Fibroblast of skin of right biceps (primary cell): Measurements from ENCODE around the gene DHDH.
A peak's percentile ranks its signal among the peaks of the same experiment; 100 is the strongest.

Experiments
- DNase-seq: peaks from one replicate; pipeline ENCODE4 v3.0.0-alpha.2; 2013

The DHDH gene

DNA sequence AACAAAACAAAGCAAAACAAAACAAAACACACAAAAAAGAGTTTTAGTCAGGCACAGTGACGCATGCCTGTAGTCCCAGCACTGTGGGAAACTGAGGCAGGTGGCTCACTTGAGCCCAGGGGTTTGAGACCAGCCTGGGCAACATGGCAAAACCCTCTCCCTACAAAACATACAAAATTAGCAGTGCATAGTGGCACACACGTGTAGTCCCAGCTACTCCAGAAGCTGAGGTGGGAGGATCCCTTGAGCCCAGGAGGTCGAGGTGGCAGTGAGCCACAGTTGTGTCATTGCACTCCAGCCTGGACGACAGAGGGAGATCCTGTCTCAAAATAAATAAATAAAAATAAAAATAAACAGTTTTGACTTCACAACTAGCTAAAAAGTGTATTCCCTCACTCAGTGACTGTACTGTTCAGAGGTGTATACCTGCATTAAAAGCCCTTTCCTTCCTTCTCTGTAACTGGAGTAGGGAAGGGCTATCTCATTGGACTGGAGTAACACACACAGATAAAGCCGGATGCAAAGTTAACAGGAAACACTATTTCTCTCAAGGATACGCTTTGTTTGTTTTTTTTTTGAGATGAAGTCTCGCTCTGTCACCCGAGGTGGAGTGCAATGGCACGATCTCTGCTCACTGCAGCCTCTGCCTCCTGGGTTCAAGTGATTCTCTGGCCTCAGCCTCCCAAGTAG, 17.5 kb downstream of the DHDH start:
- DNase-seq: no peak

DNA sequence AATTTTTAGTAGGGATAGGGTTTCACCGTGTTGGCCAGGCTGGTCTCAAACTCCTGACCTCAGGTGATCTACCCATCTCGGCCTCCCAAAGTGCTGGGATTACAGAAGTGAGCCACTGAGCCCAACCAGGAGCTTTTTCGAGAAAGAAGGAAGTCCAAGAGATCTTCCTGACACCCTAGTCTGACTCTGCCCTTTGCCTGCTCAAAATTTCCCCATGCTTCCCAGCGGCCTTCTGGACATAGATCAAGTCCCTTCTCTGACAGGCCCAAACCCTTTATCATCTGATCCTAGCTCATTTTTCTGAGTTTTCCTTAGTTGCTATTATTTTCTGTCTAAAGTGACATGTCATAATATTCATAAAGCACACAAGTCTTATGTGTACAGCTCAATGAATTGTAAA, 19.6 kb downstream of the DHDH start:
- DNase-seq: no peak

DNA sequence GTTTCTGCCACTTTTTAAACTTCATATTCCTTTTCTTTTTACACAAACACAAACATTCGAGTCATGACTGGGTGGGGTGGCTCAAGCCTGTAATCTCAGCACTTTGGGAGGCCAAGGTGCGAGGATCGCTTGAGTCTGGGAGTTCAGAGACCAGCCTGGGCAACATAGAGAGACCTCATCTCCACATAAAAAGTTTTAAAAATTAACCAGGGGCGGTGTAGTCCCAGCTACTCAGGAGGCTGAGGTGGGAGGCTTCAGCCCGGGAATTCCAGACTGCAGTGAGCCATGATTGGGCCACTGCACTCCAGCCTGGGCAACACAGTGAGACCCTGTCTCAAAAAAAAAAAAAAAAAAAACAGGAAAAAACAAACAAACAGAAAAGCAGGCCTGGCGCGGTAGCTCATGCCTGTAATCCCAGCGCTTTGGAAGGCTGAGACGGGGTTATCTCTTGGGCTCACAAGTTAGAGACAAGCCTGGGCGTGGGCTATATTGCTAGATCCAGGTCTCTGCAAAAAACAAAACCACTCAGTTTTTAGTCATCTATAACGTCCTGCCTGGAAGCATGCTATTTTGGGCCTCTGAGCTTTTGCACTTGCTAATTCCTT, 20.6 kb downstream of the DHDH start:
- no peak for DNase-seq

DNA sequence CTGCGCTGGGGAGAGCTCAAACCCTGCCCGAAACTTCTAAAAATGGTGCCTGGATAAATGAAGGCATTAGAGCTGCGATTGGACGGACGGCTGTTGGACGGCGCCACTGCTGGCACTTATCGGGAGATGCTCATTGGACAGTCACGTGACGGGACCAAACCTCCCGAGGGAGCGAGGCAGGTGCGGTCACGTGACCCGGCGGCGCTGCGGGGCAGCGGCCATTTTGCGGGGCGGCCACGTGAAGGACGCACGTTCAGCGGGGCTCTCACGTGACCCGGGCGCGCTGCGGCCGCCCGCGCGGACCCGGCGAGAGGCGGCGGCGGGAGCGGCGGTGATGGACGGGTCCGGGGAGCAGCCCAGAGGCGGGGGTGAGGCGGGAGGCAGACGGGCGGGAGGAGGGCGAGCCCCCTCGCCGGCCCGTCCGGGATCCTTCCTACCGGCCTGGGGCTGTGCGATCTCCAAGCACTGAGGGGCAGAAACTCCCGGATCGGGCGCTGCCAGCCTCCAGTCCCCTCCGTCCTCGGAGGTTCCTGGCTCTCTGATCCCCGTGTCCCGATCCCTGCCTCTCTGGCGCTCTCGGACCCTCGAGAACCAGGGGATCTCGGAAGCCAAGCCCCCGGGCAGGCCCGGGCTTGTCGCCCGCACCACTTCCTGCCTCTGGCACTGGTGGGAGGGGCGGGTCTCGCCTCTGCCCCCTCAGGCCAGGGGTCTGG, 21.3 kb downstream of the DHDH start, which contains the start of gene BAX:
TSS of gene BAX (plus strand) at position 281 of the 713 bp plus-strand sequence. CDS start at position 335, 54 bp downstream.
- DNase-seq: peak; percentile 97

DNA sequence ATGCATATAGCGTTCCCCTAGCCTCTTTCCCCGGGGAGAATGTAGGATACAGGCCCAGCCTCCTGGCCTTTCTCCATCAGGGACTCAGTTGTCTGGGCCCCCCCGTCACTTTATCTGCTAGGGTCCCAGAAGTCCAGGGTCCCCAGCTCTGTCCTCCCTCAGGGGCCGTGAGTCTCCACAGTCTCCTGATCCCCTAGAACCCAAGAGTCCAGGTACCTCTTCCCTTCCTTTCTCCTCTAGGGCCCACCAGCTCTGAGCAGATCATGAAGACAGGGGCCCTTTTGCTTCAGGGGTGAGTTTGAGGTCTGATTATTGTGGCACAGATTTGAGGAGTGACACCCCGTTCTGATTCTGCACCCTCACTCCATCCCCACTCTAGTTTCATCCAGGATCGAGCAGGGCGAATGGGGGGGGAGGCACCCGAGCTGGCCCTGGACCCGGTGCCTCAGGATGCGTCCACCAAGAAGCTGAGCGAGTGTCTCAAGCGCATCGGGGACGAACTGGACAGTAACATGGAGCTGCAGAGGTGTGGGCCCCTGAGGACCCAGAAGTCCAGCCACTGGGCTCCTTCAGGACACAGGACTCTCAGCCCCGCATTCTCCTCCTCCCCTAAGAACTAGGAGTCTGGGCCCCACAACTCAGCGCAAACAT, 21.9 kb downstream of the DHDH start:
- no peak for DNase-seq

DNA sequence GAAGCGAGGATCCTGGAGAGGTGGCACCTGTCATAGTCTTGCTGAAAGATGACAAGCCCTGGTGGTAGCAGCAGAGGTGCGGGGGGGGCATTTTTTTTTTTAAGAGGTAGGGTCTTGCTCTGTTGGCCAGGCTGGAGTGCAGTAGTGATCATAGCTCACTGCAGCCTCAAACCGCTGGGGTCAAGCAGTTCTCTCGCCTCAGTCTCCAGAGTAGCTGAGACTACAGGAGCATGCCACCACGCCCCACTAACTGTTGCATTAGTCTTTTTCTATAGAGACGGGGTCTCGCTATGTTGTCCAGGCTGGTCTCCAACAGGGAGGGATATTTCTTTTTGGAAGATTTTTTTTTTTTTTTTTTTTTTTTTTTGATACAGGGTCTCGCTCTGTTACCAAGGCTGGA, 24.5 kb downstream of the DHDH start:
- no peak for DNase-seq

DNA sequence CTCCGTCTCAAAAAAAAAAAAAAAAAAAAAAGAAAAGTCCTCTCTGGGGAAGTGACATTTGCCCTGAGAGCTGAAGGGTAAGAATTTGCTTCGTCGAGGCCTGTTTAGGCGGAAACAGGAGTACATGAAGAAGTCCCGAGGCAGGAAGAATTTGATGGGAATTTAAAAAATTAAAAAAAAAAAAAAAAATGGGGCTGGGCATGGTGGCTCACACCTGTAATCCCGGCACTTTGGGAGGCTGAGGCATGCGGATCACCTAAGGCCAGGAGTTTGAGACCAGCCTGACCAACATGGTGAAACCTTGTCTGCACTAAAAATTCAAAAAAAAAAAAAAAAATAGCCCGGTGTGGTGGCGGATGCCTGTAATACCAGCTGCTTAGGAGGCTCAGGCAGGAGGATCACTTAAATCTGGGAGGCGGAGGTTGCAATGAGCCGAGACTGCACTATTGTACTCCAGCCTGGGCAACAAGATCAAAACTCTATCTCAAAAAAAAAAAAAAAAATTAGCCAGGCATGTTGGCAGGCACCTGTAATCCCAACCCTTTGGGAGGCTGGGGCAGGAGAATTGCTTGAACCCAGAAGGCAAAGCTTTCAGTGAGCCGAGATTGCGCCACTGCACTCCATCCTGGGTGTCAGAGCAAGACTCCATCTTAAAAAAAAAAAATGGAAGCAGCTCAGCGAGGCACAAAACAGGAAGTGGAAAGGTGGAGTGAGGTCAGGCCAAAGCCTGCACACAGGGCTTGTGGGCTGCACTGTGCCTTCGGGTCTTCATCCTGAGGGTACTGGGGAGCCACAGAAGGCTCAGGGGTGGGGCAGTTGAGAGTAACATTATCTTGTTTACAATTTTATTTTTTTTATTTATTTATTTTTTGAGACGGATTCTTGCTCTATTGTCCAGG, 26.1 kb downstream of the DHDH start:
- DNase-seq: no peak

DNA sequence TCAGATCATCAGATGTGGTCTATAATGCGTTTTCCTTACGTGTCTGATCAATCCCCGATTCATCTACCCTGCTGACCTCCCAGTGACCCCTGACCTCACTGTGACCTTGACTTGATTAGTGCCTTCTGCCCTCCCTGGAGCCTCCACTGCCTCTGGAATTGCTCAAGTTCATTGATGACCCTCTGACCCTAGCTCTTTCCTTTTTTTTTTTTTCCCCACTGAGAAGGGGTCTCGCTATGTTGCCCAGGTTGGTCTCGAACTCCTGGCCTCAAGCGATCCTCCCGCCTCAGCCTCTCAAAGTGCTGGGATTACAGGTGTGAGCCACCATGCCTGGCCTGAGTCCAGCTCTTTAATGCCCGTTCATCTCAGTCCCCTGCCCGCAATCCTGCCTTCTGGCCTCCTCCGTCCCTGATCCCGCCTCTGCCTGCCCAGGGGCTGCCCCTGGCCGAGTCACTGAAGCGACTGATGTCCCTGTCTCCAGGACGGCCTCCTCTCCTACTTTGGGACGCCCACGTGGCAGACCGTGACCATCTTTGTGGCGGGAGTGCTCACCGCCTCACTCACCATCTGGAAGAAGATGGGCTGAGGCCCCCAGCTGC, 27.7 kb downstream of the DHDH start:
- DNase-seq: no peak

DNA sequence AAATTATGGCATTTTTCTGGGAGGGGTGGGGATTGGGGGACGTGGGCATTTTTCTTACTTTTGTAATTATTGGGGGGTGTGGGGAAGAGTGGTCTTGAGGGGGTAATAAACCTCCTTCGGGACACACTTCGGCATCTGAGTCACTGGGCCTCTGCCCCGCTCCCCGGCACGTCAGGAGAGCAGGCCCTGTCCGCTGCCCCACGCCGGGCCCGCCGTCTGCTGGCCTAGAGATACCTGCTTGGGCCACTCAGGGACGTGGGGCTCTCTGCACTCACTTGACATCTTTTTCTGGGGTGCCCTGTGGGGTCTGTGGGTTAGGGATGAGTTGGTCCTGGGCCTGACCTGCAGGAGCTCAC, 28.2 kb downstream of the DHDH start:
- DNase-seq: no peak

DNA sequence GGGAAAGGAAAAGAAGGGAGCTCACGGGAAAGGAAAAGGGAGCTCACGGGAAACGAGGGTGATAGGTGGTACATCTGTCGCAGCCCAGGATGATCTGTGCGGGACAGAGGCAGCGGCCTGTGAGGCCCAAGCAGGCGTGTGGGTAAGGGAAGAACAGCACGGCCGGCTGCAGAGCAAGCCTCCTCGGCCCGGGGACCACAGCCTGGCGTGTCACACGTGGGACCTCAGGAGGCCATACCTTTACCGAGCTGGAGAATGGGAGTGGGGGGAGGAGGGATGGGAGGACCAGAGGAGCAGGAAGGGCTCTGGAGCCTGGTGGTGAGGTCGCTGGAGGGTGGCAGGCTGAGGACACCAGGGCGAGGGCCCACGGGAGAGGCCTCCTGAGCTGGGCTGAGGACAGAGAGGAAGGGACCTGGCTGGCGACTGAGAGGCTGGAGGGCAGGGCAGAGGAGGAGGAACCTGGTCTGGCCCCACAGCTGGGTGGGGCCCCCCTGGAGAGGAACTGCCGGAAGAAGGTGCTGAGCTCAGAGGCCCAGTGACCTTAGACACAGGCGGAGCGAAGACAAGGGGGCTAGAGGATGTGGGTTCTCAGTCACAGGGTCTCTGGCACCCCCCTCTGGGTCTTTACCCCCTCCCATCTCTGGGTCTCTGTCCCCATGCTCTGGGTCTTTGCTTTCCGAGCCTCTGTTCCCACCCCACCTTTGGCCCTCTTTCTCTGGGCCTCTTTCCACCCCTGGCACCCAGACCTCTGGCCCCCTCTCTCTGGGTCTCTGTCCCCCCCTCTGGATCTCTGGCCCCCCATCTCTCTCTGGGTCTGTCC, 28.7 kb downstream of the DHDH start:
- peak; percentile 20 for DNase-seq

DNA sequence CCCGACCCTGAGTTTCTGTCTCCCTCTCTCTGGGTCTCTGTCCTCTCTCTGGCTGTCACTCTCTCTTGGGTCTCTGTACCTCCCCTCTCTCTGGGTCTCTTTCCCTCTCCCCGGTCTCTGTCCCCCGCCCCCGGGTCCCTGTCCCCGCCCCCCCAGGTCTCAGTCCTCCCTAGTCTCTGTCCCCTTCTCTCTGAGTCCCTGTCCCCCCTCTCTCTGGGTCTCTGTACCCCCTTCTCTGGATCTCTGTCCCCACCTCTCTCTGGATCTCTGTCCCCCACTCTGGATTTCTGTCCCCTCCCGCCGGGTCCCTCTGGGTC, 29.3 kb downstream of the DHDH start:
- no peak for DNase-seq

DNA sequence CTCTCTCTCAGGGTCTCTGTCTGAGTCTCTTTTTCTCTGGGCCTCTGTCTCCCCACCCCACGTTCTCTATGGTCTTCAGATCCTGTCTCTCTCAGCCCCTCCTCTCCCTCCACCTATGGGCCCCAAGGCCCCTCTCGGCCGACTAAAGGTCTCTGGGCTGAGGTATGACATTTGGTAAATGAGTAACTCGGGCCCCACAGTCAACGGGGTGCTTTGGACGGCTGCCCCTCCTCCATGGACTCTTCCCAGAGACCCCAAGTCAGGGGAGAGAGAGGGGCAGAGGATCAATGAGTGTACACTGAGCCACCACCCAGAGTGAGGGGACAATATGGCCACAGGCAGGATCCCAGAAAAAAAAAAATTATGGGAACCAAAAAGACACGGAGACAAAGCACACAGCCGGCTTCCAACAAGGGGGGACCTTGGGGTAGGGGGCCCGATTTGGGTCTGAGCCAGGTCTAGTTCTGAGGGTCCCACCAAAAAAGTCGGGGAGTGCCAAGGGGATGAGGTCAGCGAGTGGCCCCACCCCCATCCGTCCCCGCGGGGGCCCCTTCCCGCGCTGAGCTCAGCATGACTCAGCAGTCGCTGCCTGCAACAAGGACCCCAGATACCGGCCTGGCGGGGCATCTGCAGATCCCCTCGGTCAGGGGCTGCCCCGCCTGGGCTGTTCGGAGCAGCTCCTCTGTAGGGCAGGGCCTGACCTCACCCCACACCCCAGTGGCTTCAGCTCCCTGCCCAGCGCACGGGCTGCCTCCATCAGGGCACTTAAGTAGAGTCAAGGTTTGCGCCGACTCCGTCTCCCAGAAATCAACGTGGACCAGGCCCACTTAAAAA, 30.1 kb downstream of the DHDH start:
- peak; percentile 86 for DNase-seq

DNA sequence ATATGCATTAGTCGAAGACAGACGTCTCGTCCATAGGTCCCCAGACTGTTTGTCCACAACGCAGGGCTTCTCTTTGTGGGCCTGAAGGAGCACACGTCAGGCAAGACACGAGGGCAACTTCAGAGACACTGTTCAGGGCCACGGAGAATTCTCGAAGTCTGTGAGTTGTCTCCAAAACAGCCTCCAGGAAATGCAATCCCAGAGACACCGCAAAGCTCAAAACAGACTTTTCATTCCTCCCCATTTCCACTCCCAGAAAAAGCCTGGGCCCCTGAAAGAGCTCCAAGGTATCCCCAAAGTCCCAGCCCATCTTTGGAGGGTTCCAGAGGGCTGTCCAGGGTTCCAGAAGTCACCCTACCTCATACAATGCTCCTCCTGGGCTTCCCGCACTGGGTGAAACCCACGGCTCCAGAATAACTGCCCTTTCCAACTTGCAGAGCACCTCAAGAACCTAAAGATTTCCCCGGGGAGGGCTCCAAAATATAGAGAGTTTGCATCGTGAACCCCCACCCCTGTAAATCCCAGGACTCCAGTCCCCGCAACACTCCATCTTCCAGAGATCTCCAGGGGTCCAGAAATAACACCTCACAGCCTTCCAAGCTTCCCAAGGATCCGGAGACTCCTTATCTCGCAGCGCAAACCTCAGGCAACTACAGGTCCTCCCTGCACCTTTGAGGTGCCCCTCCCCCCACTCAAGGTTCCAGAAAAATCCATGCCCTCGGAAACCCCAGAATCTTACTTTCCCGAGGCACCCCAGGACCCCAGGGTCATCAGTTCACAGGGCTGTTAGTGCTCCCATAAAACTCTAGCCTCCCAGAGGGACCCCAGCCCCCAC, 30.9 kb downstream of the DHDH start:
- peak; percentile 71 for DNase-seq

DNA sequence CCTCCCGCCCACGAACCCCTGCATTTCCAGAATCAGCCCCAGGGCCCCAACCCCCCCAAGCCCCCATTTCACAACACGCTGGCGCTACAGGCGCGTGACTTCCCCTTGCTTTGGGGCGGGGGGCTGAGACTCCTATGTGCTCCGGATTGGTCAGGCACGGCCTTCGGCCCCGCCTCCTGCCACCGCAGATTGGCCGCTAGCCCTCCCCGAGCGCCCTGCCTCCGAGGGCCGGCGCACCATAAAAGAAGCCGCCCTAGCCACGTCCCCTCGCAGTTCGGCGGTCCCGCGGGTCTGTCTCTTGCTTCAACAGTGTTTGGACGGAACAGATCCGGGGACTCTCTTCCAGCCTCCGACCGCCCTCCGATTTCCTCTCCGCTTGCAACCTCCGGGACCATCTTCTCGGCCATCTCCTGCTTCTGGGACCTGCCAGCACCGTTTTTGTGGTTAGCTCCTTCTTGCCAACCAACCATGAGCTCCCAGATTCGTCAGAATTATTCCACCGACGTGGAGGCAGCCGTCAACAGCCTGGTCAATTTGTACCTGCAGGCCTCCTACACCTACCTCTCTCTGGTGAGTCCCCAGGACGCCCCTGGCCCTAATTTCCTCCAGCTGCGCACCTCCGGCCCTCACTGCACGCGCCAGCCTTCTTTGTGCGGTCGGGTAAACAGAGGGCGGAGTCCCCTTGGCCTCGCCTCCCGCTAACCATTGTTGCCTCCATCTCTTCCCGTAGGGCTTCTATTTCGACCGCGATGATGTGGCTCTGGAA, 31.7 kb downstream of the DHDH start, which contains the start of gene FTL:
TSS of gene FTL (plus strand) at position 270 of the 766 bp plus-strand sequence. CDS start at position 469, 199 bp downstream.
- DNase-seq: peak; percentile 97

DNA sequence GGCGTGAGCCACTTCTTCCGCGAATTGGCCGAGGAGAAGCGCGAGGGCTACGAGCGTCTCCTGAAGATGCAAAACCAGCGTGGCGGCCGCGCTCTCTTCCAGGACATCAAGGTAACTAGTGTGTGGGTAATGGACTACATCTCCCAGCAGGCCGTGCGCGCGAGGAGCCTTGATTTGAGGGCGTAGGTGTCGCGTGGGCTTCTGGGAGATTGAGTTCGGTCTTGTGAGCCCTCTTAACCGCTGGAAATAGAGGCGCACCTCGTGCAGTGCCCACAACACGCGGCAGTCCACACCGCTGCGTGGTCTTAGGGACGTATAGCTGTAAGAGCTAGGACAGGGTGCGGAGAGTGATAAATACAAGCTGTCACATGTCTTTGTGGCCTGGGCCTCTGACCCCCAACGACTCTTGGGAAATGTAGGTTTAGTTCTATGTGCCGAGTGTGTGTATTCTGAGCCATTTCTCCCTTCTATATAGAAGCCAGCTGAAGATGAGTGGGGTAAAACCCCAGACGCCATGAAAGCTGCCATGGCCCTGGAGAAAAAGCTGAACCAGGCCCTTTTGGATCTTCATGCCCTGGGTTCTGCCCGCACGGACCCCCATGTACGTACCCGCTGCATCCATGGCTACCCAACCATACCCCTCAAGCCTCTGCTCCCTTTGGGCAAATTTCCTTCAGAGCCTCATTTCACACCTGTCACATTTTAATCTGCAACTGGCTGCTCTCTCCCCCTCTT, 32.5 kb downstream of the DHDH start:
- peak; percentile 83 for DNase-seq

DNA sequence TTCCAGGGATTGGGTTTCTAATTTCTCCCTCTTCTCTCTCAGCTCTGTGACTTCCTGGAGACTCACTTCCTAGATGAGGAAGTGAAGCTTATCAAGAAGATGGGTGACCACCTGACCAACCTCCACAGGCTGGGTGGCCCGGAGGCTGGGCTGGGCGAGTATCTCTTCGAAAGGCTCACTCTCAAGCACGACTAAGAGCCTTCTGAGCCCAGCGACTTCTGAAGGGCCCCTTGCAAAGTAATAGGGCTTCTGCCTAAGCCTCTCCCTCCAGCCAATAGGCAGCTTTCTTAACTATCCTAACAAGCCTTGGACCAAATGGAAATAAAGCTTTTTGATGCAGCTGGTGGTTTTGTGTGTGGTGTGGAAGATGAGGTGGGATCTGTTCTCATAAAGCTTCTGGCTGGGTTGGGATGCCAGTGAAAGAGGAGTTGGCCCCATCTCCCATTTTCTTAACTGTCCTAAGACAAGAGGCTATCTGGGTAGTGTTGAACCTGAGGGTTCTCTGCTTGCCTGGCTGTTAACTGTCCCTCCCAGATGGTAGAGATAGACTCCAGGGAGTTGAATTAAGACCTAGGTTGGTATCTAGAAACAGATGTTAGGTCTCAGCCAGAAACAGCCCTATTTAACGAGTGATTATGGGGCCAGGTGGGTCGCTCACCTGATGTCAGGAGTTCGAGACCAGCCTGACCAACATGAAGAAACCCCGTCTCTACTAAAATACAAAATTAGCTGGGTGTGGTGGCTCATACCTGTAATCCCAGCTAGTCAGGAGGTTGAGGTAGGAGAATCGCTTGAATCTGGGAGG, 33.2 kb downstream of the DHDH start:
- no peak for DNase-seq
